Urinary bladder (tissue), 4 donors: Measurements from ENCODE around the gene FRMPD2. TPM values are rescaled to one million over a fixed set of nuclear protein-coding genes. Genes with fewer than 3 reads are reported as not detected.

Source experiments
- DNase-seq: peaks from one replicate; pipeline ENCODE4 v3.0.0-alpha.2; 2015; ENCODE audit errors: extremely low spot score
- H3K27ac ChIP-seq: one replicate; pipeline ENCODE4 v1.5.1; 2013; ENCODE audit warnings: low read depth, mild to moderate bottlenecking, moderate library complexity
- H3K36me3 ChIP-seq: one replicate; pipeline ENCODE4 v1.6.1; 2013; ENCODE audit warnings: mild to moderate bottlenecking, moderate library complexity; ENCODE audit not compliant: insufficient read depth
- H3K4me1 ChIP-seq: one replicate; pipeline ENCODE4 v1.6.1; 2013; ENCODE audit warnings: mild to moderate bottlenecking, moderate library complexity; ENCODE audit not compliant: insufficient read depth
- H3K4me3 ChIP-seq: one replicate; pipeline ENCODE4 v1.5.1; 2013; ENCODE audit warnings: low read depth, low read length
- WGBS: extraction: QIAGEN DNeasy Blood & Tissue Kit; methylation state at CpG from one replicate; pipeline ENCODE4 v1.1.7; 2013; 5-methylcytosine and 5-hydroxymethylcytosine counted together
- polyA plus RNA-seq: library from polyadenylated mRNA; stranded (reverse); fragments of 200-250 nt; gene quantifications from one replicate; pipeline ENCODE4 v1.2.3, GENCODE V29; 2013
- total RNA-seq: library from RNA; depleted of rRNA; stranded (reverse); fragments of >200 nt; gene quantifications from one replicate; pipeline ENCODE4 v1.2.3, GENCODE V29; 2014
- donor health status: healthy with polysubstance abuse.
- donor health status: healthy.

FRMPD2 gene
- total RNA-seq (1.9 TPM), polyA plus RNA-seq (0.10 TPM)

GRCh38 chr10:48274636-48275035 lies at the start of gene FRMPD2:
Gene FRMPD2, minus strand, starts transcription at chr10:48274696. Its CDS starts 129 bp downstream, at chr10:48274567.
- Histone ChIP-seq H3K27ac (no peak within 1 kb of the TSS), H3K4me1 (no peaks in the 10 kb centered on the region), H3K36me3 (no peaks in the 10 kb centered on the region), H3K4me3 (no peak within 1 kb of the TSS)
- WGBS = 60% methylated on average over 8 of the region's 8 CpGs
- DNase-seq = no peak

- Histone ChIP-seq H3K4me1 (no peaks in the 10 kb centered on the region), H3K36me3 (no peaks in the 10 kb centered on the region), H3K27ac (no peak overlapping the region), H3K4me3 (no peak overlapping the region)
- WGBS = 90% methylated on average over 3 of the region's 3 CpGs
- no peak for DNase-seq
Observed at GRCh38 chr10:48322017-48322416, 47.5 kb upstream of the FRMPD2 start.

- no peak for DNase-seq
- Histone ChIP-seq H3K4me3 (no peak overlapping the region), H3K27ac (no peak overlapping the region), H3K36me3 (no peaks in the 10 kb centered on the region), H3K4me1 (no peaks in the 10 kb centered on the region)
- WGBS = 83% methylated on average over 8 of the region's 8 CpGs
Observed at GRCh38 chr10:48317321-48317990, 43.0 kb upstream of the FRMPD2 start.

- H3K36me3 ChIP-seq = no peaks in the 10 kb centered on the region
- no peak for DNase-seq
- peaks cover 2% of the 10 kb centered on the region for H3K4me1 ChIP-seq
- H3K27ac ChIP-seq = no peak overlapping the region
- 91% methylated on average over 4 of the region's 4 CpGs for WGBS
- no peak overlapping the region for H3K4me3 ChIP-seq
Observed at GRCh38 chr10:48316236-48316635, 41.7 kb upstream of the FRMPD2 start.

- Histone ChIP-seq H3K36me3 (no peaks in the 10 kb centered on the region), H3K4me1 (peaks cover 2% of the 10 kb centered on the region), H3K27ac (no peak overlapping the region), H3K4me3 (no peak overlapping the region)
- DNase-seq = no peak
- 91% methylated on average over 2 of the region's 2 CpGs for WGBS
Observed at GRCh38 chr10:48314107-48314506, 39.6 kb upstream of the FRMPD2 start.

- Histone ChIP-seq H3K27ac (no peak overlapping the region), H3K4me1 (peaks cover 2% of the 10 kb centered on the region), H3K4me3 (no peak overlapping the region), H3K36me3 (no peaks in the 10 kb centered on the region)
- DNase-seq = no peak
- WGBS = 64% methylated on average over 2 of the region's 2 CpGs
Observed at GRCh38 chr10:48309711-48310226, 35.3 kb upstream of the FRMPD2 start.

- DNase-seq = no peak
- no peak overlapping the region for H3K27ac ChIP-seq
- H3K36me3 ChIP-seq = no peaks in the 10 kb centered on the region
- WGBS = 12% methylated on average over 3 of the region's 3 CpGs
- peak overlapping the region; percentile 94 for H3K4me3 ChIP-seq
- peaks cover 2% of the 10 kb centered on the region for H3K4me1 ChIP-seq
Observed at GRCh38 chr10:48307711-48308018, 33.2 kb upstream of the FRMPD2 start.

GRCh38 chr10:48306870-48307710 lies 32.6 kb upstream of the FRMPD2 start:
- H3K36me3 ChIP-seq = no peaks in the 10 kb centered on the region
- under 1% methylated on average over 66 of the region's 70 CpGs for WGBS
- H3K4me1 ChIP-seq = peaks cover 2% of the 10 kb centered on the region
- DNase-seq = no peak
- peak overlapping the region; percentile 95 for H3K27ac ChIP-seq
- H3K4me3 ChIP-seq = peak overlapping the region; percentile 94

GRCh38 chr10:48306265-48306869 lies 31.9 kb upstream of the FRMPD2 start, which contains the start of gene MAPK8:
Gene MAPK8, plus strand, starts transcription at chr10:48306677. Its CDS starts 94,984 bp downstream, at chr10:48401661.
- WGBS = 1% methylated on average over 86 of the region's 86 CpGs
- Histone ChIP-seq H3K4me1 (no peaks in the 10 kb centered on the region), H3K27ac (peak within 1 kb of the TSS; percentile 95), H3K36me3 (no peaks in the 10 kb centered on the region), H3K4me3 (peak within 1 kb of the TSS; percentile 94)
- DNase-seq = peak; percentile 28

- WGBS = 57% methylated on average over 9 of the region's 9 CpGs
- no peak overlapping the region for H3K27ac ChIP-seq
Observed at GRCh38 chr10:48305905-48306264, 31.4 kb upstream of the FRMPD2 start.

GRCh38 chr10:48302515-48303476 lies 28.3 kb upstream of the FRMPD2 start:
- WGBS = 86% methylated on average over 8 of the region's 8 CpGs
- Histone ChIP-seq H3K4me1 (no peaks in the 10 kb centered on the region), H3K4me3 (no peak overlapping the region), H3K27ac (no peak overlapping the region), H3K36me3 (no peaks in the 10 kb centered on the region)
- DNase-seq = no peak

More at GRCh38 chr10:48305905-48306264, 31.4 kb upstream of the FRMPD2 start:
- H3K4me1 ChIP-seq = no peaks in the 10 kb centered on the region
- no peak for DNase-seq
- peak overlapping the region; percentile 94 for H3K4me3 ChIP-seq
- no peaks in the 10 kb centered on the region for H3K36me3 ChIP-seq

- no peak overlapping the region for H3K4me3 ChIP-seq
- no peak for DNase-seq
- H3K36me3 ChIP-seq = no peaks in the 10 kb centered on the region
- WGBS = 69% methylated on average over 2 of the region's 2 CpGs
- no peak overlapping the region for H3K27ac ChIP-seq
- no peaks in the 10 kb centered on the region for H3K4me1 ChIP-seq
Observed at GRCh38 chr10:48300556-48300955, 26.1 kb upstream of the FRMPD2 start.

- Histone ChIP-seq H3K36me3 (no peaks in the 10 kb centered on the region), H3K27ac (no peak overlapping the region), H3K4me1 (no peaks in the 10 kb centered on the region), H3K4me3 (no peak overlapping the region)
- DNase-seq = no peak
- 0% methylated on average over 1 of the region's 1 CpG for WGBS
Observed at GRCh38 chr10:48299692-48300091, 25.2 kb upstream of the FRMPD2 start.
